Peyer's patch (tissue), 4 donors: ENCODE results near the gene C20orf96.

Experiments used
- CTCF ChIP-seq, 6 experiments: fragments of 450-650 bp in 4 of 6; fragments of 200-600 bp in 2 of 6; sonication (generic) in 1 of 6; IDR thresholded peaks; one replicate each; pipeline ENCODE4 v1.5.1; 2017 to 2019; ENCODE audit warnings: antibody characterized with exemption in 6 of 6, mild to moderate bottlenecking in 3 of 6, moderate library complexity in 1 of 6
- POLR2A ChIP-seq, 2 donors: fragments of 450-650 bp; IDR thresholded peaks; one replicate each; pipeline ENCODE4 v1.5.1; 2017; ENCODE audit warnings: antibody characterized with exemption in 2 of 2, mild to moderate bottlenecking in 2 of 2, moderate library complexity in 2 of 2

GRCh38 chr20:284172-284571 is 6.4 kb downstream of the C20orf96 start:
- TF ChIP-seq POLR2A (IDR thresholded peaks at IDR 0.05) (no peak), CTCF (IDR thresholded peaks at IDR 0.05) (no peak)
